GM15510 (cell line): ENCODE results near the gene C9orf78.

Experiments used
- POLR2A ChIP-seq: IDR thresholded peaks from 3 replicates; pipeline ENCODE4 v1.6.1; 2011; ENCODE audit warnings: borderline replicate concordance; ENCODE audit not compliant: insufficient read length; ENCODE audit errors: extremely low read depth

C9orf78 gene

GRCh38 chr9:129873563-129874190, 38.6 kb upstream of the C9orf78 start:
- TF ChIP-seq POLR2A: no peak

- no peak for TF ChIP-seq POLR2A
Measured at GRCh38 chr9:129871046-129871445, 36.0 kb upstream of the C9orf78 start.

GRCh38 chr9:129869585-129870501, 34.8 kb upstream of the C9orf78 start:
- TF ChIP-seq POLR2A: no peak

- no peak for TF ChIP-seq POLR2A
Measured at GRCh38 chr9:129868872-129869486, 33.9 kb upstream of the C9orf78 start.

- TF ChIP-seq POLR2A: no peak
Measured at GRCh38 chr9:129868023-129868871, 33.2 kb upstream of the C9orf78 start.

- TF ChIP-seq POLR2A: no peak
Measured at GRCh38 chr9:129867136-129868022, 32.3 kb upstream of the C9orf78 start.

- TF ChIP-seq POLR2A: no peak
Measured at GRCh38 chr9:129866394-129867135, 31.5 kb upstream of the C9orf78 start.

GRCh38 chr9:129865668-129866320, 30.7 kb upstream of the C9orf78 start:
- no peak for TF ChIP-seq POLR2A

- no peak for TF ChIP-seq POLR2A
Measured at GRCh38 chr9:129864991-129865647, 30.0 kb upstream of the C9orf78 start.

GRCh38 chr9:129863059-129863690, 28.1 kb upstream of the C9orf78 start:
- TF ChIP-seq POLR2A: no peak

GRCh38 chr9:129861447-129861827, 26.4 kb upstream of the C9orf78 start:
- TF ChIP-seq POLR2A: no peak
